Fibroblast of mammary gland (primary cell): ENCODE results near the gene GADD45GIP1.

Experiments used
- DNase-seq: peaks from one replicate; pipeline ENCODE4 v3.0.0-alpha.2; 2010; ENCODE audit warnings: low read depth
- H3K4me3 ChIP-seq: 2 replicates; pipeline ENCODE4 v1.5.1; 2011; ENCODE audit warnings: low read depth, mild to moderate bottlenecking, low read length, moderate library complexity; ENCODE audit not compliant: control insufficient read depth
- TF ChIP-seq, protein P1 (sequence below): conservative IDR thresholded peaks from 2 replicates; pipeline ENCODE4 v1.5.1; 2011; ENCODE audit warnings: low read depth, low read length, inconsistent platforms; ENCODE audit not compliant: control insufficient read depth, insufficient read depth

Gene GADD45GIP1

GRCh38 chr19:13001502-13002165, 44.6 kb upstream of the GADD45GIP1 start:
- TF ChIP-seq, protein P1, sequence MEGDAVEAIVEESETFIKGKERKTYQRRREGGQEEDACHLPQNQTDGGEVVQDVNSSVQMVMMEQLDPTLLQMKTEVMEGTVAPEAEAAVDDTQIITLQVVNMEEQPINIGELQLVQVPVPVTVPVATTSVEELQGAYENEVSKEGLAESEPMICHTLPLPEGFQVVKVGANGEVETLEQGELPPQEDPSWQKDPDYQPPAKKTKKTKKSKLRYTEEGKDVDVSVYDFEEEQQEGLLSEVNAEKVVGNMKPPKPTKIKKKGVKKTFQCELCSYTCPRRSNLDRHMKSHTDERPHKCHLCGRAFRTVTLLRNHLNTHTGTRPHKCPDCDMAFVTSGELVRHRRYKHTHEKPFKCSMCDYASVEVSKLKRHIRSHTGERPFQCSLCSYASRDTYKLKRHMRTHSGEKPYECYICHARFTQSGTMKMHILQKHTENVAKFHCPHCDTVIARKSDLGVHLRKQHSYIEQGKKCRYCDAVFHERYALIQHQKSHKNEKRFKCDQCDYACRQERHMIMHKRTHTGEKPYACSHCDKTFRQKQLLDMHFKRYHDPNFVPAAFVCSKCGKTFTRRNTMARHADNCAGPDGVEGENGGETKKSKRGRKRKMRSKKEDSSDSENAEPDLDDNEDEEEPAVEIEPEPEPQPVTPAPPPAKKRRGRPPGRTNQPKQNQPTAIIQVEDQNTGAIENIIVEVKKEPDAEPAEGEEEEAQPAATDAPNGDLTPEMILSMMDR, result no peak
- peak overlapping the region; percentile 3 for H3K4me3 ChIP-seq
- DNase-seq, result peak; percentile 52

DNA sequence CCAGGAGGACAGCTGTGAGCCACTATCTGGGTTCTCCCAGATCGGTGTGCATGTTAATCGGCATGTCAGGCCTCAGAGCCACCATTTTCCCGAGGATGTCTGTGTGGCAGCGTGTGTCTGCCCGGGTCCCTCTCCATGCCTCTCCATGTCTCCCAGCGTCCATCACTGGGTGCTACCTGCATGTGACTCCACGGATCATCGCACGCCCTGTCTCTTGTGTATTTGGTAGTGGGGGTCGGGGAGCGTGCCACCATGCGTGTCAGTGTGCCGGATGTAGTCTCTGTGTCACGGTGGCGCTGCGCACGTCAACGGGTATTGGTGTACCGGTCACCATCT, 44.1 kb upstream of the GADD45GIP1 start:
- H3K4me3 ChIP-seq, result no peak overlapping the region
- DNase-seq, result no peak
- TF ChIP-seq, protein P1, result no peak

DNA sequence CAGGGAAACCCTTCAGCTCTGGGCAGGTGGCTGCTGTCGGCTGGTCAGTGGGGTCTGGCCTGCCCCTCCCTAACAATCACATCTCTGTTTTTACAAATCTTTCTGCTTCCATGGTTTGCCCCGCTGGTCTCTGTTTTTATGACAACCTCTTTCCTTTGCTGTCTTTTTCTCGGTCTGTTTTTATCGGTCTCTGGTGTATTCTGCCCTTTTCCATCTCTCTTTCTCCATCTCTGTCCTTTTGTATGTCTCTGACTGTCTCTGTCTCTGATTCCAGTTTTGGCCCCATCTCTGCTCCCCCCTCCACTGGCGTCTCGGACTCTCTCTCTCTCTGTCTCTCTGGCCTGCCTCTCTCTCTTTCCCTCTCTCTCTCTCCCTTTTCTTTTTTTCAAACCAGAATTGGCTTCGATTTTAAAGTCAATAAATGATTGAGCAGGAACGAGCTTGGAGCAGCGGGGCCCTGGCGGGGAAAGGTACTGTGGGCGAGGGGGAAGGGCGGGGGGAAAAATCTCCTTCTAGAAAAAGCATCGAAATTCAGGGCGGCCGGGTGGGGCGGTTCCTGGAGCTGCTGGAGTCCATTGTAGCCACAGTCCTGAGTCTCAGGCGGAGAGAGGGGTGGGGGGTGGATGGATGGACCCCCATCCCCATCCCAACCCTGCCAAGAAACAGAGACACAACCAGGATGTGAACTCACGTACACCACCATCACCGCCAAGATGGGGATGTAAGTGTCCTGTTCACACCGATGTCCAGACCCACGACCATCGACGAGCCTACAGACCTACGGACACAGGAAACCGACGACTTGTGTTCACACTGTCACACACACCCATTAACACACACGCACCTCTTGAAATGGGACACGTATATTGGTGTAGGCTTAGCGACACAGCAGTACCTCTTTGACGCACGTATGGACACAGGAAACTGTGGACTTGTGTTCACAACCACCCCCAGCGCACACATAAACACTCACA, 41.2 kb upstream of the GADD45GIP1 start:
- TF ChIP-seq, protein P1, result no peak
- DNase-seq, result no peak
- peak overlapping the region; percentile 70 for H3K4me3 ChIP-seq

- TF ChIP-seq, protein P1, result no peak
These were observed 40.4 kb upstream of the GADD45GIP1 start for GRCh38 chr19:12997179-12997966.

GRCh38 chr19:12996406-12997094, 39.5 kb upstream of the GADD45GIP1 start:
- TF ChIP-seq, protein P1, result no peak
- peak overlapping the region; percentile 70 for H3K4me3 ChIP-seq
- no peak for DNase-seq

More at GRCh38 chr19:12997179-12997966, 40.4 kb upstream of the GADD45GIP1 start:
- peak overlapping the region; percentile 70 for H3K4me3 ChIP-seq
- DNase-seq, result no peak

DNA sequence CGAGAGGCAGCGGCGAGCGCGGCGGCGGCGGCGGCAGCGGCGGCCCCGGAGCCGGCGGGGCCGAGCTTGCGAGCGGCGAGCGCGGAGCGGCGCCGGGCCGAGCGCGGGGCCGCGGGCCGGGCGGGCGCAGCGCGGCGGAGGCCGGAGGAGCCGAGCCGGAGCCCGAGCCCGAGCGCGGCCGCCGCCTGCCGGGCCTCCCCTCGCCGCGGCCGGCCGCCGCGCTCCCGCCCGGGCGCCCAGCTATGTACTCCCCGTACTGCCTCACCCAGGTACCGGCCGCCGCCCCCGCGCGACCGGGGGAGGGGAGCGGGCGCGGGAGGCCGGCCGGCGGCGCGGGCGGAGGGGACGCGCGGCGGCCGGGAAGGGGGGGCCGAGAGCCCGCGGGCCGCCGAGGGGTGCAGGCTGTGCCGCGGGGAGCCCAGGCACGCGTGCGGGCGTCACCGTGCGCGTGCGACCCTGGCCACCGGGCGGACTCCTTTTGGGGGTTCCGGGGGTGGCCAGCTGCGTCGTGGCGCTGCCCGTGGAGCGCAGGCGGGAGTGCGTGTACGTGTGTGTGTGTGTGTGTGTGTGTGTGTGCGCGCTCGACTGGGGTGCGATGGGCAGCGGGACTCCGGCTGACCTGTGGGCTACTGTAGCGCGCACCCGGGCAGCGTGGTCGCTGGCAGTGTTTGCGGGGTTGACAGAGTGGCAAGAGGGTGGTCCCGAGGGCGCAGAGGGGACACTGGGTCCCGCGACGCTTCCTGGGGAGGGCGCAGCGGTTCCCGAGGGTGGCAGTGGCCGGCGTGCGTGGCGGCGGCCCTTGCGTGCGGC, 38.8 kb upstream of the GADD45GIP1 start:
- TF ChIP-seq, protein P1, result no peak
- peak overlapping the region; percentile 70 for H3K4me3 ChIP-seq
- no peak for DNase-seq
